Measurements from ENCODE around the gene SNHG17. TPM values are rescaled to one million over a fixed set of nuclear protein-coding genes. Genes with fewer than 3 reads are reported as not detected.

SNHG17 gene
- total and polyA plus RNA-seq, 9 of the 15 experiments (the other 6 are each of a cell fraction or from before 2014, with no cell fraction given): 29.8 to 106 (median 57.7) TPM

GRCh38 chr20:38472513-38473366 is 37.6 kb upstream of the SNHG17 start, which contains the start of gene RALGAPB (continued):
- TF ChIP-seq, protein P1, sequence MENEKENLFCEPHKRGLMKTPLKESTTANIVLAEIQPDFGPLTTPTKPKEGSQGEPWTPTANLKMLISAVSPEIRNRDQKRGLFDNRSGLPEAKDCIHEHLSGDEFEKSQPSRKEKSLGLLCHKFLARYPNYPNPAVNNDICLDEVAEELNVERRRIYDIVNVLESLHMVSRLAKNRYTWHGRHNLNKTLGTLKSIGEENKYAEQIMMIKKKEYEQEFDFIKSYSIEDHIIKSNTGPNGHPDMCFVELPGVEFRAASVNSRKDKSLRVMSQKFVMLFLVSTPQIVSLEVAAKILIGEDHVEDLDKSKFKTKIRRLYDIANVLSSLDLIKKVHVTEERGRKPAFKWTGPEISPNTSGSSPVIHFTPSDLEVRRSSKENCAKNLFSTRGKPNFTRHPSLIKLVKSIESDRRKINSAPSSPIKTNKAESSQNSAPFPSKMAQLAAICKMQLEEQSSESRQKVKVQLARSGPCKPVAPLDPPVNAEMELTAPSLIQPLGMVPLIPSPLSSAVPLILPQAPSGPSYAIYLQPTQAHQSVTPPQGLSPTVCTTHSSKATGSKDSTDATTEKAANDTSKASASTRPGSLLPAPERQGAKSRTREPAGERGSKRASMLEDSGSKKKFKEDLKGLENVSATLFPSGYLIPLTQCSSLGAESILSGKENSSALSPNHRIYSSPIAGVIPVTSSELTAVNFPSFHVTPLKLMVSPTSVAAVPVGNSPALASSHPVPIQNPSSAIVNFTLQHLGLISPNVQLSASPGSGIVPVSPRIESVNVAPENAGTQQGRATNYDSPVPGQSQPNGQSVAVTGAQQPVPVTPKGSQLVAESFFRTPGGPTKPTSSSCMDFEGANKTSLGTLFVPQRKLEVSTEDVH (IDR thresholded peaks at IDR 0.05; ENCODE audit: low read depth, partially characterized antibody): peak; percentile 32
- TF ChIP-seq ZFP1 (CRISPR knock-in tag; IDR thresholded peaks at IDR 0.05) (no peak), HDAC3 (IDR thresholded peaks at IDR 0.05; ENCODE audit: borderline replicate concordance, partially characterized antibody) (no peak), PHTF2 (CRISPR knock-in tag; IDR thresholded peaks at IDR 0.05) (no peak), KLF1 (tag; IDR thresholded peaks at IDR 0.05) (peak; percentile 73), TFAP4 (CRISPR knock-in tag; IDR thresholded peaks at IDR 0.05; ENCODE audit: borderline replicate concordance) (peak; percentile 78; the same call in 1 of the 2 replicates), U2AF1 (optimal IDR thresholded peaks at IDR 0.05; ENCODE audit: low read depth, low read length) (no peak), MAFK (IDR thresholded peaks at IDR 0.05; ENCODE audit: low read length) (no peak), GTF2F1 (IDR thresholded peaks at IDR 0.05; ENCODE audit: low read depth, low read length) (no peak), PTBP1 (IDR thresholded peaks at IDR 0.05; ENCODE audit: low read depth, low read length) (no peak), GATAD2B (IDR thresholded peaks at IDR 0.05; ENCODE audit: borderline replicate concordance) (peak; percentile 42; the same call in 1 of the 2 replicates), WHSC1 (IDR thresholded peaks at IDR 0.05; ENCODE audit: low read length) (no peak), MTA1 (IDR thresholded peaks at IDR 0.05; ENCODE audit: borderline replicate concordance) (0 out of 2 replicates have a peak, but pooled peaks have one; percentile 54)
- TF ChIP-seq, protein P2, sequence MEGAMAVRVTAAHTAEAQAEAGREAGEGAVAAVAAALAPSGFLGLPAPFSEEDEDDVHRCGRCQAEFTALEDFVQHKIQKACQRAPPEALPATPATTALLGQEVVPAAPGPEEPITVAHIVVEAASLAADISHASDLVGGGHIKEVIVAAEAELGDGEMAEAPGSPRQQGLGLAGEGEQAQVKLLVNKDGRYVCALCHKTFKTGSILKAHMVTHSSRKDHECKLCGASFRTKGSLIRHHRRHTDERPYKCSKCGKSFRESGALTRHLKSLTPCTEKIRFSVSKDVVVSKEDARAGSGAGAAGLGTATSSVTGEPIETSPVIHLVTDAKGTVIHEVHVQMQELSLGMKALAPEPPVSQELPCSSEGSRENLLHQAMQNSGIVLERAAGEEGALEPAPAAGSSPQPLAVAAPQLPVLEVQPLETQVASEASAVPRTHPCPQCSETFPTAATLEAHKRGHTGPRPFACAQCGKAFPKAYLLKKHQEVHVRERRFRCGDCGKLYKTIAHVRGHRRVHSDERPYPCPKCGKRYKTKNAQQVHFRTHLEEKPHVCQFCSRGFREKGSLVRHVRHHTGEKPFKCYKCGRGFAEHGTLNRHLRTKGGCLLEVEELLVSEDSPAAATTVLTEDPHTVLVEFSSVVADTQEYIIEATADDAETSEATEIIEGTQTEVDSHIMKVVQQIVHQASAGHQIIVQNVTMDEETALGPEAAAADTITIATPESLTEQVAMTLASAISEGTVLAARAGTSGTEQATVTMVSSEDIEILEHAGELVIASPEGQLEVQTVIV (CRISPR knock-in tag; IDR thresholded peaks at IDR 0.05; ENCODE audit: borderline replicate concordance): no peak
- TF ChIP-seq, protein P3, sequence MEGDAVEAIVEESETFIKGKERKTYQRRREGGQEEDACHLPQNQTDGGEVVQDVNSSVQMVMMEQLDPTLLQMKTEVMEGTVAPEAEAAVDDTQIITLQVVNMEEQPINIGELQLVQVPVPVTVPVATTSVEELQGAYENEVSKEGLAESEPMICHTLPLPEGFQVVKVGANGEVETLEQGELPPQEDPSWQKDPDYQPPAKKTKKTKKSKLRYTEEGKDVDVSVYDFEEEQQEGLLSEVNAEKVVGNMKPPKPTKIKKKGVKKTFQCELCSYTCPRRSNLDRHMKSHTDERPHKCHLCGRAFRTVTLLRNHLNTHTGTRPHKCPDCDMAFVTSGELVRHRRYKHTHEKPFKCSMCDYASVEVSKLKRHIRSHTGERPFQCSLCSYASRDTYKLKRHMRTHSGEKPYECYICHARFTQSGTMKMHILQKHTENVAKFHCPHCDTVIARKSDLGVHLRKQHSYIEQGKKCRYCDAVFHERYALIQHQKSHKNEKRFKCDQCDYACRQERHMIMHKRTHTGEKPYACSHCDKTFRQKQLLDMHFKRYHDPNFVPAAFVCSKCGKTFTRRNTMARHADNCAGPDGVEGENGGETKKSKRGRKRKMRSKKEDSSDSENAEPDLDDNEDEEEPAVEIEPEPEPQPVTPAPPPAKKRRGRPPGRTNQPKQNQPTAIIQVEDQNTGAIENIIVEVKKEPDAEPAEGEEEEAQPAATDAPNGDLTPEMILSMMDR (IDR thresholded peaks at IDR 0.05 in 2 of 3, conservative IDR thresholded peaks at IDR 0.05 in 1 of 3; ENCODE audit: insufficient read depth in 2 of 3, low read depth in 1 of 3, low read length in 3 of 3): peak; percentile 62 to 73 (median 70)
- TF ChIP-seq, protein P4, sequence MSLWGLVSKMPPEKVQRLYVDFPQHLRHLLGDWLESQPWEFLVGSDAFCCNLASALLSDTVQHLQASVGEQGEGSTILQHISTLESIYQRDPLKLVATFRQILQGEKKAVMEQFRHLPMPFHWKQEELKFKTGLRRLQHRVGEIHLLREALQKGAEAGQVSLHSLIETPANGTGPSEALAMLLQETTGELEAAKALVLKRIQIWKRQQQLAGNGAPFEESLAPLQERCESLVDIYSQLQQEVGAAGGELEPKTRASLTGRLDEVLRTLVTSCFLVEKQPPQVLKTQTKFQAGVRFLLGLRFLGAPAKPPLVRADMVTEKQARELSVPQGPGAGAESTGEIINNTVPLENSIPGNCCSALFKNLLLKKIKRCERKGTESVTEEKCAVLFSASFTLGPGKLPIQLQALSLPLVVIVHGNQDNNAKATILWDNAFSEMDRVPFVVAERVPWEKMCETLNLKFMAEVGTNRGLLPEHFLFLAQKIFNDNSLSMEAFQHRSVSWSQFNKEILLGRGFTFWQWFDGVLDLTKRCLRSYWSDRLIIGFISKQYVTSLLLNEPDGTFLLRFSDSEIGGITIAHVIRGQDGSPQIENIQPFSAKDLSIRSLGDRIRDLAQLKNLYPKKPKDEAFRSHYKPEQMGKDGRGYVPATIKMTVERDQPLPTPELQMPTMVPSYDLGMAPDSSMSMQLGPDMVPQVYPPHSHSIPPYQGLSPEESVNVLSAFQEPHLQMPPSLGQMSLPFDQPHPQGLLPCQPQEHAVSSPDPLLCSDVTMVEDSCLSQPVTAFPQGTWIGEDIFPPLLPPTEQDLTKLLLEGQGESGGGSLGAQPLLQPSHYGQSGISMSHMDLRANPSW (CRISPR knock-in tag; IDR thresholded peaks at IDR 0.05): peak; percentile 84

Measured in K562 (cell line).